GM23338 (cell line): ENCODE results near the gene SDF2L1. TPM values are rescaled to one million over a fixed set of nuclear protein-coding genes. Genes with fewer than 3 reads are reported as not detected.
"Not testable (repeated sequence)": the region's sequence is repeated elsewhere in the genome, so short reads cannot be mapped to it uniquely, and the experiment has no call there.

Source experiments
- ATAC-seq: fragments of 200-7000 bp; cut with Tn5 transposase; 3 replicates; pipeline ENCODE4 v1.9.1; 2020
- DNase-seq: peaks from one replicate; pipeline ENCODE4 v3.0.0-alpha.2; 2015; ENCODE audit warnings: low spot score
- H2AFZ ChIP-seq: fragments of 200-600 bp; sonication (generic); 2 replicates; pipeline ENCODE4 v1.8.0; 2016; ENCODE audit warnings: antibody characterized with exemption, mild to moderate bottlenecking, moderate library complexity
- H3F3A ChIP-seq: fragments of 200-600 bp; sonication (generic); replicated peaks from 2 replicates; pipeline ENCODE4 v1.8.0; 2017; ENCODE audit warnings: antibody characterized with exemption, mixed run types, low read depth
- H3K27ac ChIP-seq: fragments of 200-600 bp; sonication (generic); 2 replicates; pipeline ENCODE4 v1.6.1; 2016; ENCODE audit warnings: low read depth
- H3K27me3 ChIP-seq: fragments of 200-600 bp; sonication (generic); 2 replicates; pipeline ENCODE4 v1.8.0; 2016; ENCODE audit warnings: mild to moderate bottlenecking, mixed run types, moderate library complexity; ENCODE audit not compliant: insufficient read depth
- H3K36me3 ChIP-seq: fragments of 200-600 bp; sonication (generic); 2 replicates; pipeline ENCODE4 v1.8.0; 2016; ENCODE audit warnings: mild to moderate bottlenecking; ENCODE audit not compliant: insufficient read depth
- H3K4me1 ChIP-seq: fragments of 200-600 bp; sonication (generic); 2 replicates; pipeline ENCODE4 v1.8.0; 2016; ENCODE audit warnings: mild to moderate bottlenecking, moderate library complexity; ENCODE audit not compliant: insufficient read depth
- H3K4me2 ChIP-seq: fragments of 200-600 bp; sonication (generic); 2 replicates; pipeline ENCODE4 v1.7.1; 2017; ENCODE audit warnings: mixed run types
- H3K4me3 ChIP-seq: fragments of 200-600 bp; sonication (generic); 2 replicates; pipeline ENCODE4 v1.6.1; 2016; ENCODE audit warnings: mixed run types
- H3K79me2 ChIP-seq: fragments of 200-600 bp; sonication (generic); replicated peaks from 2 replicates; pipeline ENCODE4 v1.8.0; 2017; ENCODE audit warnings: mild to moderate bottlenecking; ENCODE audit not compliant: insufficient read depth
- H3K9me2 ChIP-seq: fragments of 200-600 bp; sonication (generic); 2 replicates; pipeline ENCODE4 v1.8.0; 2017; ENCODE audit not compliant: insufficient read depth
- H4K20me1 ChIP-seq: fragments of 200-600 bp; sonication (generic); replicated peaks from 2 replicates; pipeline ENCODE4 v1.8.0; 2017; ENCODE audit warnings: mild to moderate bottlenecking; ENCODE audit not compliant: insufficient read depth
- H3K27ac Mint-ChIP-seq: 2 replicates; pipeline ENCODE4 v1.8.0; 2020; ENCODE audit warnings: inconsistent platforms, mild to moderate bottlenecking, moderate library complexity, mixed read lengths
- H3K27me3 Mint-ChIP-seq: 3 replicates; pipeline ENCODE4 v1.8.0; 2022; ENCODE audit warnings: low read depth, mild to moderate bottlenecking, moderate library complexity, mixed read lengths, inconsistent platforms; ENCODE audit not compliant: insufficient read depth, poor library complexity
- H3K36me3 Mint-ChIP-seq: 3 replicates; pipeline ENCODE4 v1.8.0; 2021; ENCODE audit warnings: low read depth, mild to moderate bottlenecking, inconsistent platforms, moderate library complexity, mixed read lengths
- H3K4me1 Mint-ChIP-seq: 3 replicates; pipeline ENCODE4 v1.8.0; 2020; ENCODE audit warnings: mild to moderate bottlenecking, inconsistent platforms, mixed read lengths
- H3K4me3 Mint-ChIP-seq: 3 replicates; pipeline ENCODE4 v1.8.0; 2021; ENCODE audit warnings: moderate library complexity, mild to moderate bottlenecking, inconsistent platforms, mixed read lengths
- H3K9me3 Mint-ChIP-seq: 3 replicates; pipeline ENCODE4 v1.8.0; 2020; ENCODE audit warnings: moderate library complexity, mild to moderate bottlenecking, inconsistent platforms, mixed read lengths
- JUNB ChIP-seq: IDR thresholded peaks from one replicate; pipeline ENCODE4 v1.6.1; 2016; ENCODE audit warnings: antibody characterized with exemption; ENCODE audit not compliant: unreplicated experiment
- STAT1 ChIP-seq: IDR thresholded peaks from one replicate; pipeline ENCODE4 v1.6.1; 2016; ENCODE audit warnings: antibody characterized with exemption; ENCODE audit not compliant: unreplicated experiment
- ZNF462 ChIP-seq: fragments of 250-450 bp; sonication (Bioruptor Pico); IDR thresholded peaks from 2 replicates; pipeline ENCODE4 v1.5.0; 2020; ENCODE audit warnings: mild to moderate bottlenecking, moderate library complexity
- polyA plus RNA-seq: library from polyadenylated mRNA; unstranded; fragments of >200 nt; fragmentation: Nextera tagmentation; extraction: Ambion mirVana; gene quantifications from 2 replicates; pipeline ENCODE4 v1.2.1, GENCODE V29; 2016
- total RNA-seq: library from RNA; depleted of rRNA; stranded (reverse); fragments of >200 nt; shearing (Covaris generic); gene quantifications from 2 replicates; pipeline ENCODE4 v1.2.3, GENCODE V29; 2014

The SDF2L1 gene
- total and polyA plus RNA-seq, 2 experiments from 2014 or later, result 62.3 to 72.7 TPM

DNA sequence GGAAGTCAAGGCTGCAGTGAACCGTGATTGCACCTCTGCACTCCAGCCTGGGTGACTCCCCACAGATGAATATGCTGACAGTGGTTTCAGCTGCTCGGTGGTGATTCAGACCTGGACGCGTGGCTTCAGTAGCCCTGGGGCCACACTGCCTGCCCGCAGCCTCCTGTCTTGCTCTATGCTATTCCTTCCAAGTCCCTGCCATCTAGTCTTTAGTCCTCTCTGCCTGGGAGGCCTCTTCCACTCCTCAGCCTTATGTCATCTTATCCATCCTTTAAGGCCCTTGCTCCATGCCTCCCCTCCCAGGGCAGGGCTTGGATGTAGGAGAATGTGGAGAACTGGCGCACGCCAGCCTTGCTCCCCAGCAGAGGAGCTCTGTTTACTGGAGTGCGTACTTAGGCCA is 35.3 kb upstream of the SDF2L1 start (continued):
- no peak for TF ChIP-seq ZNF462 (CRISPR knock-in tag)

GRCh38 chr22:21609556-21610157 is 32.4 kb upstream of the SDF2L1 start:
- H3K9me3 Mint-ChIP-seq, H3K27ac ChIP-seq, H3K4me3 ChIP-seq, H3K36me3 ChIP-seq, H3K4me3 Mint-ChIP-seq, H3K4me1 Mint-ChIP-seq, DNase-seq, H3K9me2 ChIP-seq, H3F3A ChIP-seq, H3K4me2 ChIP-seq, ATAC-seq, H3K4me1 ChIP-seq, H2AFZ ChIP-seq, H3K27ac Mint-ChIP-seq, H3K27me3 ChIP-seq, H3K27me3 Mint-ChIP-seq: not testable (repeated sequence)
- Histone ChIP-seq H4K20me1 (peaks cover 61% of the 10 kb centered on the region), H3K79me2 (peaks cover 94% of the 10 kb centered on the region)
- H3K36me3 Mint-ChIP-seq, result peaks cover 54% of the 10 kb centered on the region

- no peak overlapping the region for H3K4me3 Mint-ChIP-seq
- Histone ChIP-seq H3K4me3 (no peak overlapping the region), H3F3A (peaks cover 7% of the 10 kb centered on the region; the same call in 1 of the 2 replicates), H2AFZ (no peak overlapping the region), H3K79me2 (peaks cover 94% of the 10 kb centered on the region), H3K4me1 (no peaks in the 10 kb centered on the region), H3K27ac (no peak overlapping the region), H3K9me2 (no peaks in the 10 kb centered on the region), H3K4me2 (no peak overlapping the region), H3K36me3 (peaks cover 4% of the 10 kb centered on the region; the same call in 1 of the 2 replicates), H3K27me3 (no peaks in the 10 kb centered on the region), H4K20me1 (peaks cover 62% of the 10 kb centered on the region)
- DNase-seq, result no peak
- H3K4me1 Mint-ChIP-seq, result peaks cover 4% of the 10 kb centered on the region; the same call in 1 of the 3 replicates
- H3K36me3 Mint-ChIP-seq, result peaks cover 65% of the 10 kb centered on the region
- H3K9me3 Mint-ChIP-seq, result no peaks in the 10 kb centered on the region; the same call in 2 of the 3 replicates
- TF ChIP-seq STAT1 (no peak), JUNB (no peak)
- no peak for ATAC-seq
- no peak overlapping the region for H3K27ac Mint-ChIP-seq
- peaks cover 5% of the 10 kb centered on the region for H3K27me3 Mint-ChIP-seq
Measured at GRCh38 chr22:21611210-21611977, 30.7 kb upstream of the SDF2L1 start.
